B cell (primary cell): ENCODE measurements around the gene CCDC7. TPM values are rescaled to one million over a fixed set of nuclear protein-coding genes. Genes with fewer than 3 reads are reported as not detected.
"Not testable (repeated sequence)": the region's sequence is repeated elsewhere in the genome, so short reads cannot be mapped to it uniquely, and the experiment has no call there.

ENCODE experiments used
- ATAC-seq: fragments of 200-7000 bp; cut with Tn5 transposase; one replicate; pipeline ENCODE4 v1.10.0; 2021; ENCODE audit warnings: low read depth, mild to moderate bottlenecking, moderate number of reproducible peaks, moderate library complexity
- CTCF ChIA-PET: fragments of 350-600 bp; sonication (Branson Sonifier 250); formaldehyde crosslinking; loops from one replicate; lab custom pipeline; 2021; ENCODE audit warnings: antibody characterized with exemption, inconsistent platforms; lab: Charles Lee
- POLR2A ChIA-PET: fragments of 350-600 bp; sonication (Branson Sonifier 250); formaldehyde crosslinking; loops from one replicate; lab custom pipeline; 2021; ENCODE audit warnings: antibody characterized with exemption; lab: Charles Lee
- DNase-seq: peaks from one replicate; pipeline ENCODE4 v3.0.0; 2013
- H2AFZ ChIP-seq: 2 replicates; pipeline ENCODE4 v1.6.1; 2012; ENCODE audit warnings: mild to moderate bottlenecking, low read depth, low read length; ENCODE audit not compliant: insufficient read depth, poor library complexity, severe bottlenecking
- H3K27ac ChIP-seq, 2 donors: 1 replicate in 1 of 2; 2 replicates in 1 of 2; pipeline ENCODE4 v1.5.1; 2012 to 2013; ENCODE audit warnings: low read length in 2 of 2, mild to moderate bottlenecking in 2 of 2, moderate library complexity in 1 of 2
- H3K27me3 ChIP-seq, 4 experiments: fragments of 200-600 bp in 1 of 4; sonication (generic) in 1 of 4; replicated peaks in 1 of 4; 1 replicate in 2 of 4; 2 replicates in 2 of 4; pipeline versions ENCODE4 v1.6.1 to v1.7.0; 2013 to 2016; ENCODE audit warnings: low read length in 3 of 4, mild to moderate bottlenecking in 2 of 4, mixed read lengths in 1 of 4, moderate library complexity in 1 of 4; ENCODE audit not compliant: insufficient read depth in 4 of 4, control insufficient read depth in 3 of 4; ENCODE audit errors: control extremely low read depth in 1 of 4
- H3K36me3 ChIP-seq, 2 experiments: replicated peaks in 1 of 2; 1 replicate in 1 of 2; 2 replicates in 1 of 2; pipeline versions ENCODE4 v1.6.1 to v1.7.1; 2013; ENCODE audit warnings: low read length in 1 of 2; ENCODE audit not compliant: insufficient read depth in 2 of 2, control insufficient read depth in 1 of 2; ENCODE audit errors: control extremely low read depth in 1 of 2, extremely low read depth in 1 of 2
- H3K4me1 ChIP-seq, 2 donors: fragments of 200-600 bp in 1 of 2; sonication (generic) in 1 of 2; 1 replicate in 1 of 2; 2 replicates in 1 of 2; pipeline versions ENCODE4 v1.5.1 to v1.6.1; 2013 to 2017; ENCODE audit warnings: low read length in 2 of 2; ENCODE audit not compliant: control insufficient read depth in 2 of 2, insufficient read depth in 2 of 2
- H3K4me2 ChIP-seq: replicated peaks from 2 replicates; pipeline ENCODE3; 2012; ENCODE audit warnings: mild to moderate bottlenecking, low read depth, low read length; ENCODE audit not compliant: poor library complexity, severe bottlenecking
- H3K4me3 ChIP-seq, 5 experiments: fragments of 200-600 bp in 1 of 5; sonication (generic) in 1 of 5; 1 replicate in 3 of 5; 2 replicates in 2 of 5; pipeline versions ENCODE4 v1.5.1 to v1.7.0; 2011 to 2016; ENCODE audit warnings: low read length in 4 of 5, mild to moderate bottlenecking in 4 of 5, low read depth in 2 of 5, control low read depth in 1 of 5, moderate library complexity in 1 of 5; ENCODE audit not compliant: insufficient read depth in 1 of 5; ENCODE audit errors: control extremely low read depth in 1 of 5, extremely low read depth in 1 of 5
- H3K79me2 ChIP-seq: fragments of 200-600 bp; sonication (generic); one replicate; pipeline ENCODE4 v1.6.0; 2016; ENCODE audit warnings: low read length; ENCODE audit not compliant: control insufficient read depth, insufficient read depth
- H3K9ac ChIP-seq: fragments of 200-600 bp; sonication (generic); 2 replicates; pipeline ENCODE4 v1.6.1; 2017; ENCODE audit warnings: mild to moderate bottlenecking, low read length, moderate library complexity
- H3K9me3 ChIP-seq, 3 donors: one replicate each; pipeline versions ENCODE4 v1.6.1 to v1.7.1; 2013; ENCODE audit warnings: low read length in 2 of 3; ENCODE audit not compliant: control insufficient read depth in 2 of 3, insufficient read depth in 1 of 3; ENCODE audit errors: control extremely low read depth in 1 of 3
- H4K20me1 ChIP-seq: 2 replicates; pipeline ENCODE4 v1.6.0; 2012; ENCODE audit warnings: mild to moderate bottlenecking, low read length; ENCODE audit not compliant: insufficient read depth, control insufficient read depth, poor library complexity, severe bottlenecking
- H3K27ac Mint-ChIP-seq: one replicate; pipeline ENCODE4 v1.8.0; 2021; ENCODE audit warnings: mixed read lengths
- H3K27me3 Mint-ChIP-seq: one replicate; pipeline ENCODE4 v1.8.0; 2021; ENCODE audit warnings: mixed read lengths
- H3K4me1 Mint-ChIP-seq: one replicate; pipeline ENCODE4 v1.8.0; 2021; ENCODE audit warnings: mixed read lengths
- H3K4me3 Mint-ChIP-seq: one replicate; pipeline ENCODE4 v1.8.0; 2021; ENCODE audit warnings: mixed read lengths
- H3K9me3 Mint-ChIP-seq: one replicate; pipeline ENCODE4 v1.8.0; 2022; ENCODE audit warnings: mixed read lengths; ENCODE audit not compliant: insufficient read depth
- EZH2 ChIP-seq: IDR thresholded peaks from 2 replicates; pipeline ENCODE4 v1.6.1; 2012; ENCODE audit warnings: borderline replicate concordance, low read depth, mild to moderate bottlenecking, moderate library complexity, low read length; ENCODE audit not compliant: insufficient read depth, poor library complexity, severe bottlenecking
- WGBS: methylation state at CpG from one replicate; pipeline ENCODE4 v1.1.5; 2013; ENCODE audit warnings: missing lambda C conversion rate; ENCODE audit not compliant: insufficient coverage; 5-methylcytosine and 5-hydroxymethylcytosine counted together
- intact Hi-C: fragments of 100-400 bp; cut with micrococcal nuclease; formaldehyde crosslinking; loops from one replicate; pipeline ENCODE4 v1.10.0; 2022
- polyA plus RNA-seq: library from polyadenylated mRNA; depleted of rRNA; stranded (reverse); fragments of >200 nt; gene quantifications from 2 replicates; pipeline ENCODE4 v1.2.3, GENCODE V29; 2012
- total RNA-seq, 2 donors: library from RNA; stranded (reverse); fragments of 120-200 nt in 1 of 2; gene quantifications; 1 replicate in 1 of 2; 2 replicates in 1 of 2; pipeline versions ENCODE4 v1.2.3 to v1.2.4, GENCODE V29; 2013 to 2022
- TF ChIP-seq, protein P1 (sequence below): fragments of 200-600 bp; IDR thresholded peaks from one replicate; pipeline ENCODE4 v1.8.0; 2022; ENCODE audit warnings: antibody characterized with exemption, mild to moderate bottlenecking

The CCDC7 gene
- total and polyA plus RNA-seq, 2 donors (not counting 1 experiment from before 2014, with no cell fraction given): 2.6 to 26.6 TPM

DNA sequence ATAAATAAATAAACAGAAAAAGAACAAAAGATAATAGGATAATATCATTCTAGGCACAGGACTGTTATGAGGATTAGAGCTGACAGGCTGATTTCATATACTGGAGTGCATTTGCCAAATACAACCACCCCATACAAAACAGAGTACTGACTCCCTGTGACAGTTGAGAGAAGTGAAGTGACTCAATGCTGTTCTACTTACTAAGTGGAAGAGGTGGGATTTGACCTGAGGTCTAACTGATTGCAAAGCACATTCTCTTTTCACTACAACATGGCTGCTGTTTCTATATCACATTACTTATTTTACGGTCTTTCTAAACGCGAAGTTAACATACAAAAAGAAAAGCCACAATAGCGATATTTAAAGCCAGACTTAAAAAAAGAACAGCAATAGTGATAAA, 460.7 kb downstream of the CCDC7 start:
- 100% methylated on average over 1 of the region's 4 CpGs for WGBS
- no peak for DNase-seq
- Mint-ChIP-seq H3K4me3 (no peak overlapping the region), H3K27ac (no peak overlapping the region), H3K27me3 (no peaks in the 10 kb centered on the region), H3K9me3 (no peaks in the 10 kb centered on the region), H3K4me1 (no peaks in the 10 kb centered on the region)
- no peak overlapping the region for H2AFZ ChIP-seq
- no peaks in the 10 kb centered on the region for H3K79me2 ChIP-seq
- ATAC-seq: no peak
- no peak overlapping the region for H3K27ac ChIP-seq
- ChIA-PET CTCF (no interaction called here), POLR2A (no interaction called here)
- TF ChIP-seq EZH2: no peak
- TF ChIP-seq, protein P1, sequence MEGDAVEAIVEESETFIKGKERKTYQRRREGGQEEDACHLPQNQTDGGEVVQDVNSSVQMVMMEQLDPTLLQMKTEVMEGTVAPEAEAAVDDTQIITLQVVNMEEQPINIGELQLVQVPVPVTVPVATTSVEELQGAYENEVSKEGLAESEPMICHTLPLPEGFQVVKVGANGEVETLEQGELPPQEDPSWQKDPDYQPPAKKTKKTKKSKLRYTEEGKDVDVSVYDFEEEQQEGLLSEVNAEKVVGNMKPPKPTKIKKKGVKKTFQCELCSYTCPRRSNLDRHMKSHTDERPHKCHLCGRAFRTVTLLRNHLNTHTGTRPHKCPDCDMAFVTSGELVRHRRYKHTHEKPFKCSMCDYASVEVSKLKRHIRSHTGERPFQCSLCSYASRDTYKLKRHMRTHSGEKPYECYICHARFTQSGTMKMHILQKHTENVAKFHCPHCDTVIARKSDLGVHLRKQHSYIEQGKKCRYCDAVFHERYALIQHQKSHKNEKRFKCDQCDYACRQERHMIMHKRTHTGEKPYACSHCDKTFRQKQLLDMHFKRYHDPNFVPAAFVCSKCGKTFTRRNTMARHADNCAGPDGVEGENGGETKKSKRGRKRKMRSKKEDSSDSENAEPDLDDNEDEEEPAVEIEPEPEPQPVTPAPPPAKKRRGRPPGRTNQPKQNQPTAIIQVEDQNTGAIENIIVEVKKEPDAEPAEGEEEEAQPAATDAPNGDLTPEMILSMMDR: no peak
- H4K20me1 ChIP-seq: no peaks in the 10 kb centered on the region
- no peaks in the 10 kb centered on the region for H3K9me3 ChIP-seq
- no peaks in the 10 kb centered on the region for H3K27me3 ChIP-seq
- peaks cover 3 to 52% of the 10 kb centered on the region in 2 experiments for H3K36me3 ChIP-seq
- no peak overlapping the region for H3K9ac ChIP-seq
- H3K4me3 ChIP-seq: no peak overlapping the region
- H3K4me1 ChIP-seq: no peaks in the 10 kb centered on the region
- intact Hi-C loops: no loop called here
- no peak overlapping the region for H3K4me2 ChIP-seq

DNA sequence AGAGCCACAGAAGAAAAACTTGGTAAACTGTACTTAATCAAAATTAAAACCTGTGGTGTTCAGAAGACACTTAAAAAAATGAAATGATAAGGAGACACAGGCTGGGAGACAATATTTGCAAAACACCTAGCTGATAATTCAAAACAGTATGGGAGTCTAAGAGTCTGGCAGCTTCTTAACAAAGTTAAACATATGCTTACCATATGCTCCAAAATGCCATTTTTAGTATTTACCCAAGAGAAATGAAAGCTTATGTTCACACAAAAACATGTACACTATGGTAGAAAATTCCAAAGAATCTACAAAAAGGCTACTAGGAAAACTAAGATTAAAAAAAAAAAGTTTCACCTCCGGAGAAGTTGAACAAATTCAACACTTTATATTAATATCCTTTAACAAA, 463.5 kb downstream of the CCDC7 start:
- Mint-ChIP-seq H3K27me3 (no peaks in the 10 kb centered on the region), H3K4me1 (no peaks in the 10 kb centered on the region), H3K27ac (no peak overlapping the region), H3K9me3 (no peaks in the 10 kb centered on the region), H3K4me3 (no peak overlapping the region)
- Histone ChIP-seq H3K4me2 (no peak overlapping the region), H3K79me2 (no peaks in the 10 kb centered on the region), H3K9me3 (no peaks in the 10 kb centered on the region), H3K27ac (no peak overlapping the region), H2AFZ (no peak overlapping the region), H3K4me1 (no peaks in the 10 kb centered on the region), H3K9ac (no peak overlapping the region), H4K20me1 (no peaks in the 10 kb centered on the region), H3K36me3 (peaks cover 5 to 54% of the 10 kb centered on the region in 2 experiments), H3K4me3 (no peak overlapping the region), H3K27me3 (no peaks in the 10 kb centered on the region)
- no CpG with 5 or more reads among the region's 1 CpG for WGBS
- ATAC-seq (no peak), DNase-seq (no peak)
- intact Hi-C loops: no loop called here
- TF ChIP-seq, protein P1: no peak
- TF ChIP-seq EZH2: no peak
- POLR2A ChIA-PET: interaction anchor here (0.6 kb wide), 1 partner anchor 22 kb away, joined by 4 read pairs; no protein-coding TSS in a partner anchor
- CTCF ChIA-PET: interaction anchor here (1.2 kb wide), 1 partner anchor 99 kb away, joined by 4 read pairs; no protein-coding TSS in a partner anchor

DNA sequence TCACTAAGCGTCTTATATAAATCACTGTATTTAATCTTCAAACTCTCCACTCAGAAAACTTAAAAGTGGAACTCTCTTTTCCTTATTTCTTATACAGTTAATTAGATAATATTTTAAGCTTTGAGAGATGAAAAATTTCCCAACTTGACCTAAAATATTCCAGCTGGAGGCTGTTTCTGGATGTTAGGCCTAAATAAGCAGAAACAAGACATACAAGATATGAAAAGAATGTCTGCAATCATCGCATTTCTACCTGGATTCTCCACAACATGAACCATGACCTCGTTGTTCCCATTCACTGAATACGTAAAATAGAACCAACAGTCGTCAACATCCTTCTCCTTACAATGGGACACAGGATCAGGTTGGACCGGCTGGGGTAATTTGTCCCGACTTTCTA, 464.0 kb downstream of the CCDC7 start:
- WGBS: no CpG with 5 or more reads among the region's 7 CpGs
- H3K9ac ChIP-seq, DNase-seq, H3K27ac ChIP-seq, H3K27me3 Mint-ChIP-seq, H3K4me1 Mint-ChIP-seq, intact Hi-C loops, H4K20me1 ChIP-seq, H3K79me2 ChIP-seq, H3K9me3 ChIP-seq, H3K4me3 Mint-ChIP-seq, H3K4me1 ChIP-seq, H3K4me2 ChIP-seq, ATAC-seq, H3K27me3 ChIP-seq, H3K27ac Mint-ChIP-seq, H3K4me3 ChIP-seq, H2AFZ ChIP-seq, H3K9me3 Mint-ChIP-seq: not testable (repeated sequence)
- ChIA-PET CTCF (interaction anchor here (1.2 kb wide), 1 partner anchor 99 kb away, joined by 4 read pairs; no protein-coding TSS in a partner anchor), POLR2A (interaction anchor here (0.6 kb wide), 1 partner anchor 21 kb away, joined by 4 read pairs; no protein-coding TSS in a partner anchor)
- peaks cover 5 to 53% of the 10 kb centered on the region in 2 experiments for H3K36me3 ChIP-seq
